HT-29 (cell line): ENCODE results near the gene TPRX1. TPM values are rescaled to one million over a fixed set of nuclear protein-coding genes. Genes with fewer than 3 reads are reported as not detected.
"Not testable (repeated sequence)": the region's sequence is repeated elsewhere in the genome, so short reads cannot be mapped to it uniquely, and the experiment has no call there.

Source experiments
- DNase-seq: peaks from one replicate; pipeline ENCODE4 v3.0.0-alpha.2; 2015; ENCODE audit warnings: low spot score
- total RNA-seq: library from RNA; depleted of rRNA; stranded (reverse); fragments of >200 nt; shearing (Covaris generic); gene quantifications from 2 replicates; pipeline ENCODE4 v1.2.3, GENCODE V29; 2014; rRNA removed

The TPRX1 gene
- not detected in 2 replicates for total RNA-seq

GRCh38 chr19:47804451-47804850 is at the start of gene TPRX1:
TSS of gene TPRX1 (minus strand) at chr19:47804551. CDS start at chr19:47804539, 12 bp downstream.
- DNase-seq, result not testable (repeated sequence)

- DNase-seq, result no peak
Measured at GRCh38 chr19:47853003-47853402, 48.7 kb upstream of the TPRX1 start.

DNA sequence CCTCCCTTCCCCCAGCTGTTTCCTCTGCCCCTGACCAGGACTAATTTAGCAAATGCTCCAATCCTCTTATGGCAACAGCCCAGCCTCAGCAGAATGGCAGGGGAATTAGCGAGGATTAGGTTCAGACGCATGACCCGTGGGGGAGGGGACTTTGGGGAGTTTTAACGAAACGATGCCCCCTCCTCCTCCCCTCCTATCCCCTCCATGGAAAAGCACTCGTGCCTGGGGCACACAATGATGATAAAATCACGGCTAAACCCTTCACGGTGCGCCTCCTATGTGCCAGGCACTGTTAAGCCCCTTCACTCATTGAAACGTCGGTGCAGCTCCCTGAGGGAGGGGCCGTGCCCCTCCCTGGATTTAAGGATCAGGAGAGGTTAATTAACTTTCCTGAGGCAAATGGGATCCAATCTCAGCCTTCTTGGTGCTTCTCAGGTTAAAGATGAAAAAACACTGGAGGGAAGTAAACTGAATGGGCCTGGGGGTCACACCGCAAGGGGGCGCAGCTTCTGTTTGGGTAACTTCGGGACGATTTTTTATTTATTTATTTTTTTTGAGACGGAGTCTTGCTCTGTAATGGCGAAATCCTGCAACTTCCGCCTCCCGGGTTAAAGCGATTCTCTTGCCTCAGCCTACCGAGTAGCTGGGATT is 44.6 kb upstream of the TPRX1 start:
- DNase-seq, result no peak

- DNase-seq, result no peak
Measured at GRCh38 chr19:47848425-47848822, 44.1 kb upstream of the TPRX1 start.

- no peak for DNase-seq
Measured at GRCh38 chr19:47842941-47843340, 38.6 kb upstream of the TPRX1 start.

DNA sequence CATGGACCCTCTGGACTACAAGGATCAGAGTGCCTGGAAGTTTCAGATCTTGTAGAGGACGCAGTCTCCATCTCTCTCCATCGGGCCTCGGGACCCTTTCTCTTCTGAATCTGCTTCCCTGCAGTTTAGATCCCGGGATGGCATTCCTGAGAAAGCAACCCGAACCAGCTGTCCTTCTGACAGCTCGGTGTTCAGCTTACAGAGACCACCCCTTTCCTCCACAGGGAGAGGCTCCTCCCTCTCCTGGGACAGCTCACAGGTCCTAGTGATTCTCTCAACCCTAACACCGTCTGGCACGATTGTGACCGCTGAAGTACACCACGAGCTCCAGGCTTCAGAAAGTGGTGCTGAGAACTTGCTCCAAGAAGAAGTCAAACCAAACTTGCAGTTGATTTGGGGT is 35.6 kb upstream of the TPRX1 start:
- DNase-seq, result no peak

DNA sequence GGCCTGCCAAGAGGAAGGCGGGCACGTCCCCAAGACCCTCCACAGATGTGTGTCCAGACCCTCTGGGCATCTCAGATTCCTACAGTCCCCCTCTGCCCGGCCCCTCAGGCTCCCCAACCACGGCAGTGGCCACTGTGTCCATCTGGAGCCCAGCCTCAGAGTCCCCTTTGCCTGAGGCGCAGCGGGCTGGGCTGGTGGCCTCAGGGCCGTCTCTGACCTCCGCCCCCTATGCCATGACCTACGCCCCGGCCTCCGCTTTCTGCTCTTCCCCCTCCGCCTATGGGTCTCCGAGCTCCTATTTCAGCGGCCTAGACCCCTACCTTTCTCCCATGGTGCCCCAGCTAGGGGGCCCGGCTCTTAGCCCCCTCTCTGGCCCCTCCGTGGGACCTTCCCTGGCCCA is 35.1 kb upstream of the TPRX1 start:
- DNase-seq, result no peak

- DNase-seq, result no peak
Measured at GRCh38 chr19:47836038-47836437, 31.7 kb upstream of the TPRX1 start.

GRCh38 chr19:47832723-47833122 is 28.4 kb upstream of the TPRX1 start:
- no peak for DNase-seq

DNA sequence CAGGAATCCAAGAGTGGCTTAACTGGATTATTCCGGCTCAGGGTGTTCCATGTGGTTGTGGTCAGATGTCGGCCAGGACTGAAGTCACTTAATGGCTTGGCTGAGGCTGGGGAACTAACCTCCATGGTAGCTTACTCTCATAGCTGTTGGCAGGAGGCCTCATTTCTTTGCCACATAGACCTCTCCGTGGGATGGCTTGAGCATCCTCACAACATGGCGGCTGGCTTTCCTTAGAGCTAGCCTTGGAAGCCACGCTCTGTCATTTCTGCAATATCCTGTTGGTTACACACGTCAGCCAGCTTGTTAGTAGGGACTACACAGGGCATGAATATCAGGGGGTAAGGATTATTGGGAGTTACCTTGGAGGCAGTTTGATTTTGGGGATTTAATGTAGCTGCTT is 22.4 kb upstream of the TPRX1 start:
- no peak for DNase-seq

GRCh38 chr19:47824396-47824795 is 20.0 kb upstream of the TPRX1 start:
- DNase-seq, result no peak

DNA sequence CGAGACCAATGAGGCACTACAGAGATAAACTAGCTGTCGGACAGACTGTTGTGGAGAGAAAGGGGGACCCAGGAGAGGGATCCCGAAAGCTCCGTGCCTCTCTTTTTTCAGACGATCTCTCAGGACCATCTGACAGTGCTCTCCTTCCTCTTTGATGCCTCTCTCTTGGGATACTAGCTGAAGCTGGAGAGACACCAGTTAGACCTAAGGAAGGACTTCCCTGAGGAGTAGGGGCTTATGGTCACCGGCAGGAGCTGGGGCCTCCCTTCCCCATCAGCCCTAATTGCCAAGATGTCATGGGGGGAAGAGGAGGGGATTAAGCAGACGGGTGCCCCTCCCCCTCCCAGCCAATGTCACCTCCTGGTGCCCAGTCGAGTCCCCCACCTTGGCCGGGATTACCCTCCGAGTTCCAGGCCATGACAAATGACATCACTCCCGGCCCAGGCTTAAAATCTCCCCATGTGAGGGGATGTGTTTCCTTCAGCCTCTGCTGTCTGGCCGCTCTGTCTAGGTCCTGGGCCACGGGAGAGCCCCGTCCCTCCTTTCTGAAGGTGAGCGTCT is 17.2 kb upstream of the TPRX1 start, which contains the start of gene CRX:
Gene CRX (plus strand): TSS at position 478 of the 561 bp plus-strand sequence. CDS start 12,507 bp downstream, outside the sequence.
- no peak for DNase-seq

GRCh38 chr19:47820410-47820809 is 16.1 kb upstream of the TPRX1 start:
- DNase-seq, result no peak

DNA sequence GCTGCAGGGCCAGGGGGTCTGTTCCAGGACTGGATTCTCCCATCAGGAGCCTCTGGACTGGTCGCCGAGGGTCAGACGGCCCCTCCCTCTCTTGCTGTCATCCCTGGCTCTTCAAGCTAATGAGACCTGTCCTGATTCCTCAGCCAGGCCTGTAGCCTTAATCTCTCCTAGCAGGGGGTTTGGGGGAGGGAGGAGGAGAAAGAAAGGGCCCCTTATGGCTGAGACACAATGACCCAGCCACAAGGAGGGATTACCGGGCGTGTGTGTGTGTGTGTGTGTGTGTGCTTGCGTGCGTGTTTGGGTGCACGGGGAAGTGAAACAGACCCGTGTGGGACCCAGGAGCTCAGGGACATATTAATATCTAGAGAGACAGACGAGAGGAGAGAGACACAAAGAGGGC is 15.5 kb upstream of the TPRX1 start:
- DNase-seq, result no peak

- DNase-seq, result not testable (repeated sequence)
Measured at GRCh38 chr19:47818221-47818620, 13.9 kb upstream of the TPRX1 start.

- not testable (repeated sequence) for DNase-seq
Measured at GRCh38 chr19:47816270-47816669, 11.9 kb upstream of the TPRX1 start.

- DNase-seq, result no peak
Measured at GRCh38 chr19:47813995-47814328, 9.6 kb upstream of the TPRX1 start.

DNA sequence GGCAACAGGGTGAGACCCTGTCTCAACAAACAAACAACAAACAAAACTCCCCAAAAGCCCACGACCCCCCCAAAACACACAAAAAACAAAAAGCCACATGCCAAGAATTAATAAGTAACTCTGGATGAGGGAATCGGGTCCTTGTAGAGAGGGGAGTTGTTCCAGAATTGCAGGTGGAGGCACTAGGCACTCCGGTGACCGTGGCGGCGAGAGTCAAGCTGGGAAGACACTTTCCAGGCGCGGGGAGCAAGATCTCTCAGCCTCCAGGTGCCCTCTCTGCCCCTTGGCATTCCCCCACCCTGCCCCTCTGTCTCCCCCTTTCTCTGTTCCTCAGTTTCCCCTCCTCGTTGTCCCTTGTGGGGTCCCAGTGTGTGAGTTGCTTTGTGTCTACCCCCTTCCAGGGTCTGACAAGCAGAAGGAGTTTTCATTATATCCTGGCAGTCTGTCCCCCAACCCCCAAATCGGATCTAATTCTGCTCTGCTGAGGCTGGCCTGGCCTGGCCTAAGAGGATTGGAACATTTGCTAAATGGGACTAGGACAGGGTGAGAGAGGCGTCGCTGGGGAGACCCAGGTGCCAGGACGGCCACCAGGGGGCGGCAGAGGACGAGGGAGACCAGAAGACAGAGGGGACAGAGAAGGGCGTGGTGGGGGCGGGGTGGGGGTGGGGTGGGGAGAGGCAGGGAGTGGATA is 9.1 kb upstream of the TPRX1 start:
- DNase-seq, result peak; percentile 90

- DNase-seq, result no peak
Measured at GRCh38 chr19:47806435-47806834, 2.1 kb upstream of the TPRX1 start.

DNA sequence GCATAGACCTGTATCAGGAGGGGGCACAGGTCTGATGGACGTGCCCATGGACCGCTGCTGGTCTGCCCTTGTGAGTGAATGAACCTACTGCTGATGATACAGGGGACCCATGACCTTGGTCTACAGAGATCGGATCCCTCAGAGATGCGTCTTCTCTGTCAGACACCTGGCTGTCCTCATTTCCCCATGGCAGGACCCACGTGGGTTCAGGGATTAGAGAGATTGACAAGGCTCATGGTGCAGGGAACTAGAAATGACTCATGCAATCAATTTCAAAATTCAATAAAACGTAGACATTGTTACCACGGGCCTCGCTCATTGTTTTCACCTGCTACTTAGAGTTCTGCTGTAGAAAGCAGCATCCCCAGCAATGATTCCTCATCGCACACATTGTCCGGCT is 962 bp upstream of the TPRX1 start:
- DNase-seq, result no peak

GRCh38 chr19:47803671-47804070 is 680 bp downstream of the TPRX1 start:
- DNase-seq, result not testable (repeated sequence)

GRCh38 chr19:47803148-47803547 is 1.2 kb downstream of the TPRX1 start:
- not testable (repeated sequence) for DNase-seq

DNA sequence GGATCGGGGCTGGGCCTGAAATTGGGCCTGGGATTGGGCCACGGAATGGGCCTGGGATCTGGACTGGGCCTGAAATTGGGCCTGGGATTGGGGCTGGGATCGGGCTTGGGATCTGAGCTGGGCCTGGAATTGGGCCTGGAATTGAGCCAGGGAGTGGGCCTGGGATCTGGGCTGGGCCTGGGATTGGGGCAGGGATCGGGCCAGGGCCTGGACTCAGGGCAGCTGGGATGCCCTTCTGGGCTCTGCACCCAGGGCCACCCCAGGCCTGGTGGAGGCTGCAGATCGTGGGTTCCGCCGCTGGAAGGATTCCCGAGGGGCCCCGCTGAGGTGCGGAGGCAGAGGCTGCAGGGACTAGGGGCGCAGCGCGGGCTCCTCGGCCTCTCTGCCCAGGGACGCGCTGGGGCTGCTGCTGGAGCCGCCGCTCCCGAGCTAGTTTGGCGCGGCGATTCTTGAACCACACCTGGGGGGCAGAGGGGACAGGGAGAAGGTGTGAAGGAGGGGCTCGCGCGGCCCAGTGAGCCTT is 1.8 kb downstream of the TPRX1 start:
- no peak for DNase-seq
